CD4-positive, alpha-beta T cell (primary cell): Measurements from ENCODE around the gene SUSD2. TPM values are rescaled to one million over a fixed set of nuclear protein-coding genes. Genes with fewer than 3 reads are reported as not detected.

ENCODE experiments used
- ATAC-seq: fragments of 200-7000 bp; cut with Tn5 transposase; one replicate; pipeline ENCODE4 v1.10.0; 2022; ENCODE audit warnings: mild to moderate bottlenecking; ENCODE audit not compliant: poor library complexity
- CTCF ChIA-PET: fragments of 350-600 bp; sonication (Branson Sonifier 250); formaldehyde crosslinking; loops from one replicate; lab custom pipeline; 2021; ENCODE audit warnings: antibody characterized with exemption, inconsistent platforms; lab: Charles Lee
- POLR2A ChIA-PET: fragments of 350-600 bp; sonication (Branson Sonifier 250); formaldehyde crosslinking; loops from one replicate; lab custom pipeline; 2021; ENCODE audit warnings: antibody characterized with exemption, inconsistent platforms; lab: Charles Lee
- DNase-seq, 14 experiments: peaks; one replicate each; pipeline ENCODE4 v3.0.0-alpha.2; 2013 to 2020; ENCODE audit warnings: mixed read lengths in 2 of 14
- H3K27ac ChIP-seq, 2 donors: one replicate each; pipeline versions ENCODE4 v1.5.1 to v1.7.0; 2013; ENCODE audit warnings: low read length in 2 of 2, low read depth in 1 of 2, mild to moderate bottlenecking in 1 of 2
- H3K27me3 ChIP-seq, 2 experiments: 1 replicate in 1 of 2; 2 replicates in 1 of 2; pipeline versions ENCODE4 v1.6.1 to v1.7.0; 2013; ENCODE audit warnings: low read length in 2 of 2, control low read depth in 1 of 2, mild to moderate bottlenecking in 1 of 2, moderate library complexity in 1 of 2; ENCODE audit not compliant: insufficient read depth in 2 of 2, control insufficient read depth in 1 of 2
- H3K36me3 ChIP-seq: one replicate; pipeline ENCODE4 v1.6.1; 2013; ENCODE audit warnings: low read length, control low read depth; ENCODE audit not compliant: insufficient read depth
- H3K4me1 ChIP-seq: one replicate; pipeline ENCODE4 v1.6.1; 2013; ENCODE audit warnings: low read length, control low read depth; ENCODE audit not compliant: insufficient read depth
- H3K4me3 ChIP-seq: one replicate; pipeline ENCODE4 v1.5.1; 2013; ENCODE audit warnings: mild to moderate bottlenecking, low read length, moderate library complexity
- H3K9me3 ChIP-seq, 2 experiments: 1 replicate in 1 of 2; 2 replicates in 1 of 2; pipeline versions ENCODE4 v1.6.1 to v1.7.0; 2013; ENCODE audit warnings: low read length in 2 of 2, mild to moderate bottlenecking in 2 of 2, control low read depth in 1 of 2, moderate library complexity in 1 of 2; ENCODE audit not compliant: control insufficient read depth in 1 of 2, insufficient read depth in 1 of 2
- H3K27ac Mint-ChIP-seq: one replicate; pipeline ENCODE4 v1.8.0; 2020; ENCODE audit warnings: mixed read lengths
- H3K27me3 Mint-ChIP-seq: one replicate; pipeline ENCODE4 v1.8.0; 2021; ENCODE audit warnings: mixed read lengths
- H3K36me3 Mint-ChIP-seq: one replicate; pipeline ENCODE4 v1.8.0; 2021; ENCODE audit warnings: low read depth, mixed read lengths
- H3K4me1 Mint-ChIP-seq: one replicate; pipeline ENCODE4 v1.8.0; 2021; ENCODE audit warnings: low read depth, mixed read lengths
- H3K4me3 Mint-ChIP-seq: one replicate; pipeline ENCODE4 v1.8.0; 2020; ENCODE audit warnings: mild to moderate bottlenecking, mixed read lengths
- H3K9me3 Mint-ChIP-seq: one replicate; pipeline ENCODE4 v1.8.0; 2020; ENCODE audit warnings: mixed read lengths
- CTCF ChIP-seq: fragments of 200-600 bp; IDR thresholded peaks from one replicate; pipeline ENCODE4 v1.8.0; 2022; ENCODE audit warnings: antibody characterized with exemption, mild to moderate bottlenecking
- intact Hi-C, 2 experiments: fragments of 100-400 bp; cut with DNase I in 1 of 2; cut with micrococcal nuclease in 1 of 2; formaldehyde crosslinking; loops; one replicate each; pipeline versions ENCODE4 v1.15.1 to v1.9.0; 2023 to 2025; cut with DNase I, micrococcal nuclease
- total RNA-seq, 174 experiments: library from RNA in 2 of 174; stranded (reverse) in 2 of 174; gene quantifications; one replicate each; pipeline ENCODE4 v1.2.3 and lab custom pipeline; 2021 to 2026

Gene SUSD2
- total RNA-seq, 2 experiments from 2014 or later: 0.80 to 1.5 TPM

- peaks cover 43% of the 10 kb centered on the region for H3K4me1 ChIP-seq
These were observed 18.9 kb upstream of the SUSD2 start for GRCh38 chr22:24162436-24162835.

GRCh38 chr22:24164243-24164642 is 17.0 kb upstream of the SUSD2 start:
- ChIA-PET POLR2A (interaction anchor here (1.7 to 6.4 kb wide), 3 partner anchors 9 to 30 kb away, joined by 4 to 38 read pairs (median 6); no protein-coding TSS in a partner anchor), CTCF (interaction anchor here (1.3 kb wide), 1 partner anchor 7 kb away, joined by 4 read pairs; no protein-coding TSS in a partner anchor)
- TF ChIP-seq CTCF: no peak
- Mint-ChIP-seq H3K4me3 (no peak overlapping the region), H3K27me3 (no peaks in the 10 kb centered on the region), H3K9me3 (no peaks in the 10 kb centered on the region), H3K36me3 (peaks cover 81% of the 10 kb centered on the region), H3K27ac (no peak overlapping the region), H3K4me1 (peaks cover 32% of the 10 kb centered on the region)
- DNase-seq: no peak
- Histone ChIP-seq H3K9me3 (no peaks in the 10 kb centered on the region), H3K27me3 (no peaks in the 10 kb centered on the region), H3K4me1 (peaks cover 25% of the 10 kb centered on the region), H3K36me3 (peaks cover 97% of the 10 kb centered on the region), H3K4me3 (no peak overlapping the region), H3K27ac (no peak overlapping the region)
- ATAC-seq: no peak
- intact Hi-C loops: no loop called here

More at GRCh38 chr22:24162436-24162835, 18.9 kb upstream of the SUSD2 start:
- no peak overlapping the region for H3K4me3 Mint-ChIP-seq
- CTCF ChIA-PET: no interaction called here
- no peak for TF ChIP-seq CTCF
- peaks cover 49% of the 10 kb centered on the region for H3K4me1 Mint-ChIP-seq
- intact Hi-C loops: no loop called here
- ATAC-seq: no peak
- Histone ChIP-seq H3K9me3 (no peaks in the 10 kb centered on the region), H3K27ac (peak overlapping the region in 1 of 2 donors; percentile 35), H3K27me3 (no peaks in the 10 kb centered on the region), H3K4me3 (no peak overlapping the region), H3K36me3 (peaks cover 88% of the 10 kb centered on the region)
- H3K9me3 Mint-ChIP-seq: no peaks in the 10 kb centered on the region
- no peaks in the 10 kb centered on the region for H3K27me3 Mint-ChIP-seq
- H3K36me3 Mint-ChIP-seq: peaks cover 66% of the 10 kb centered on the region
- H3K27ac Mint-ChIP-seq: peak overlapping the region; percentile 75
- POLR2A ChIA-PET: no interaction called here
- DNase-seq: no peak

- Mint-ChIP-seq H3K27me3 (no peaks in the 10 kb centered on the region), H3K36me3 (peaks cover 80% of the 10 kb centered on the region), H3K4me1 (peaks cover 26% of the 10 kb centered on the region), H3K9me3 (no peaks in the 10 kb centered on the region), H3K4me3 (no peak overlapping the region), H3K27ac (peak overlapping the region; percentile 12)
- ChIA-PET POLR2A (interaction anchor here (1.7 to 6.4 kb wide), 3 partner anchors 10 to 30 kb away, joined by 4 to 38 read pairs (median 6); no protein-coding TSS in a partner anchor), CTCF (interaction anchor here (1.3 kb wide), 1 partner anchor 8 kb away, joined by 4 read pairs; no protein-coding TSS in a partner anchor)
- Histone ChIP-seq H3K27me3 (no peaks in the 10 kb centered on the region), H3K27ac (no peak overlapping the region), H3K4me3 (no peak overlapping the region), H3K36me3 (peaks cover 99% of the 10 kb centered on the region), H3K4me1 (peaks cover 18% of the 10 kb centered on the region), H3K9me3 (no peaks in the 10 kb centered on the region)
- intact Hi-C loops: no loop called here
- no peak for TF ChIP-seq CTCF
- no peak for ATAC-seq
- no peak for DNase-seq
These were observed 16.3 kb upstream of the SUSD2 start for GRCh38 chr22:24164940-24165339.
